B cell (primary cell): Measurements from ENCODE around the gene HDGF. TPM values are rescaled to one million over a fixed set of nuclear protein-coding genes. Genes with fewer than 3 reads are reported as not detected.

Source experiments
- ATAC-seq: fragments of 200-7000 bp; cut with Tn5 transposase; one replicate; pipeline ENCODE4 v1.10.0; 2021; ENCODE audit warnings: low read depth, mild to moderate bottlenecking, moderate number of reproducible peaks, moderate library complexity
- CTCF ChIA-PET: fragments of 350-600 bp; sonication (Branson Sonifier 250); formaldehyde crosslinking; loops from one replicate; lab custom pipeline; 2021; ENCODE audit warnings: antibody characterized with exemption, inconsistent platforms; lab: Charles Lee
- POLR2A ChIA-PET: fragments of 350-600 bp; sonication (Branson Sonifier 250); formaldehyde crosslinking; loops from one replicate; lab custom pipeline; 2021; ENCODE audit warnings: antibody characterized with exemption; lab: Charles Lee
- DNase-seq: peaks from one replicate; pipeline ENCODE4 v3.0.0; 2013
- H2AFZ ChIP-seq: 2 replicates; pipeline ENCODE4 v1.6.1; 2012; ENCODE audit warnings: mild to moderate bottlenecking, low read depth, low read length; ENCODE audit not compliant: insufficient read depth, poor library complexity, severe bottlenecking
- H3K27ac ChIP-seq, 2 donors: 1 replicate in 1 of 2; 2 replicates in 1 of 2; pipeline ENCODE4 v1.5.1; 2012 to 2013; ENCODE audit warnings: low read length in 2 of 2, mild to moderate bottlenecking in 2 of 2, moderate library complexity in 1 of 2
- H3K27me3 ChIP-seq, 4 experiments: fragments of 200-600 bp in 1 of 4; sonication (generic) in 1 of 4; replicated peaks in 1 of 4; 1 replicate in 2 of 4; 2 replicates in 2 of 4; pipeline versions ENCODE4 v1.6.1 to v1.7.0; 2013 to 2016; ENCODE audit warnings: low read length in 3 of 4, mild to moderate bottlenecking in 2 of 4, mixed read lengths in 1 of 4, moderate library complexity in 1 of 4; ENCODE audit not compliant: insufficient read depth in 4 of 4, control insufficient read depth in 3 of 4; ENCODE audit errors: control extremely low read depth in 1 of 4
- H3K36me3 ChIP-seq, 2 experiments: replicated peaks in 1 of 2; 1 replicate in 1 of 2; 2 replicates in 1 of 2; pipeline versions ENCODE4 v1.6.1 to v1.7.1; 2013; ENCODE audit warnings: low read length in 1 of 2; ENCODE audit not compliant: insufficient read depth in 2 of 2, control insufficient read depth in 1 of 2; ENCODE audit errors: control extremely low read depth in 1 of 2, extremely low read depth in 1 of 2
- H3K4me1 ChIP-seq, 2 donors: fragments of 200-600 bp in 1 of 2; sonication (generic) in 1 of 2; 1 replicate in 1 of 2; 2 replicates in 1 of 2; pipeline versions ENCODE4 v1.5.1 to v1.6.1; 2013 to 2017; ENCODE audit warnings: low read length in 2 of 2; ENCODE audit not compliant: control insufficient read depth in 2 of 2, insufficient read depth in 2 of 2
- H3K4me2 ChIP-seq: replicated peaks from 2 replicates; pipeline ENCODE3; 2012; ENCODE audit warnings: mild to moderate bottlenecking, low read depth, low read length; ENCODE audit not compliant: poor library complexity, severe bottlenecking
- H3K4me3 ChIP-seq, 5 experiments: fragments of 200-600 bp in 1 of 5; sonication (generic) in 1 of 5; 1 replicate in 3 of 5; 2 replicates in 2 of 5; pipeline versions ENCODE4 v1.5.1 to v1.7.0; 2011 to 2016; ENCODE audit warnings: low read length in 4 of 5, mild to moderate bottlenecking in 4 of 5, low read depth in 2 of 5, control low read depth in 1 of 5, moderate library complexity in 1 of 5; ENCODE audit not compliant: insufficient read depth in 1 of 5; ENCODE audit errors: control extremely low read depth in 1 of 5, extremely low read depth in 1 of 5
- H3K79me2 ChIP-seq: fragments of 200-600 bp; sonication (generic); one replicate; pipeline ENCODE4 v1.6.0; 2016; ENCODE audit warnings: low read length; ENCODE audit not compliant: control insufficient read depth, insufficient read depth
- H3K9ac ChIP-seq: fragments of 200-600 bp; sonication (generic); 2 replicates; pipeline ENCODE4 v1.6.1; 2017; ENCODE audit warnings: mild to moderate bottlenecking, low read length, moderate library complexity
- H3K9me3 ChIP-seq, 3 donors: one replicate each; pipeline versions ENCODE4 v1.6.1 to v1.7.1; 2013; ENCODE audit warnings: low read length in 2 of 3; ENCODE audit not compliant: control insufficient read depth in 2 of 3, insufficient read depth in 1 of 3; ENCODE audit errors: control extremely low read depth in 1 of 3
- H4K20me1 ChIP-seq: 2 replicates; pipeline ENCODE4 v1.6.0; 2012; ENCODE audit warnings: mild to moderate bottlenecking, low read length; ENCODE audit not compliant: insufficient read depth, control insufficient read depth, poor library complexity, severe bottlenecking
- H3K27ac Mint-ChIP-seq: one replicate; pipeline ENCODE4 v1.8.0; 2021; ENCODE audit warnings: mixed read lengths
- H3K27me3 Mint-ChIP-seq: one replicate; pipeline ENCODE4 v1.8.0; 2021; ENCODE audit warnings: mixed read lengths
- H3K4me1 Mint-ChIP-seq: one replicate; pipeline ENCODE4 v1.8.0; 2021; ENCODE audit warnings: mixed read lengths
- H3K4me3 Mint-ChIP-seq: one replicate; pipeline ENCODE4 v1.8.0; 2021; ENCODE audit warnings: mixed read lengths
- H3K9me3 Mint-ChIP-seq: one replicate; pipeline ENCODE4 v1.8.0; 2022; ENCODE audit warnings: mixed read lengths; ENCODE audit not compliant: insufficient read depth
- EZH2 ChIP-seq: IDR thresholded peaks from 2 replicates; pipeline ENCODE4 v1.6.1; 2012; ENCODE audit warnings: borderline replicate concordance, low read depth, mild to moderate bottlenecking, moderate library complexity, low read length; ENCODE audit not compliant: insufficient read depth, poor library complexity, severe bottlenecking
- WGBS: methylation state at CpG from one replicate; pipeline ENCODE4 v1.1.5; 2013; ENCODE audit warnings: missing lambda C conversion rate; ENCODE audit not compliant: insufficient coverage; 5-methylcytosine and 5-hydroxymethylcytosine counted together
- intact Hi-C: fragments of 100-400 bp; cut with micrococcal nuclease; formaldehyde crosslinking; loops from one replicate; pipeline ENCODE4 v1.10.0; 2022
- polyA plus RNA-seq: library from polyadenylated mRNA; depleted of rRNA; stranded (reverse); fragments of >200 nt; gene quantifications from 2 replicates; pipeline ENCODE4 v1.2.3, GENCODE V29; 2012
- total RNA-seq, 2 donors: library from RNA; stranded (reverse); fragments of 120-200 nt in 1 of 2; gene quantifications; 1 replicate in 1 of 2; 2 replicates in 1 of 2; pipeline versions ENCODE4 v1.2.3 to v1.2.4, GENCODE V29; 2013 to 2022
- TF ChIP-seq, protein P1 (sequence below): fragments of 200-600 bp; IDR thresholded peaks from one replicate; pipeline ENCODE4 v1.8.0; 2022; ENCODE audit warnings: antibody characterized with exemption, mild to moderate bottlenecking

The HDGF gene
- total and polyA plus RNA-seq, 2 donors (not counting 1 experiment from before 2014, with no cell fraction given), result 40.3 to 89.9 TPM

GRCh38 chr1:156747742-156748669 lies 3.5 kb downstream of the HDGF start:
- H3K4me3 Mint-ChIP-seq, result peak overlapping the region; percentile 93
- intact Hi-C loops, result loop anchor here (2.0 kb wide), 1 partner anchor 247 kb away; the partner anchor contains the start of gene MEF2D
- ChIA-PET POLR2A (interaction anchor here (1.9 kb wide), 1 partner anchor 19 kb away, joined by 9 read pairs; the partner anchor contains the start of gene PRCC), CTCF (interaction anchor here (0.6 to 0.9 kb wide), 2 partner anchors 22 to 142 kb away, joined by 3 to 4 read pairs; no protein-coding TSS in a partner anchor)
- Histone ChIP-seq H3K9ac (peak overlapping the region; percentile 78), H3K27ac (peak overlapping the region; percentile 58 to 81), H3K36me3 (peaks cover 0 to 18% of the 10 kb centered on the region in 2 experiments), H4K20me1 (peaks cover 16% of the 10 kb centered on the region), H3K27me3 (no peaks in the 10 kb centered on the region), H3K4me2 (peak overlapping the region; percentile 78), H3K79me2 (peaks cover 67% of the 10 kb centered on the region), H3K9me3 (no peaks in the 10 kb centered on the region), H2AFZ (peak overlapping the region; percentile 43), H3K4me1 (peaks cover 51 to 57% of the 10 kb centered on the region in 2 donors), H3K4me3 (peak overlapping the region in 4 of 5 experiments; percentile 4 to 34 (median 29))
- 24% methylated on average over 5 of the region's 8 CpGs for WGBS
- DNase-seq (no peak), ATAC-seq (no peak)
- TF ChIP-seq, protein P1, sequence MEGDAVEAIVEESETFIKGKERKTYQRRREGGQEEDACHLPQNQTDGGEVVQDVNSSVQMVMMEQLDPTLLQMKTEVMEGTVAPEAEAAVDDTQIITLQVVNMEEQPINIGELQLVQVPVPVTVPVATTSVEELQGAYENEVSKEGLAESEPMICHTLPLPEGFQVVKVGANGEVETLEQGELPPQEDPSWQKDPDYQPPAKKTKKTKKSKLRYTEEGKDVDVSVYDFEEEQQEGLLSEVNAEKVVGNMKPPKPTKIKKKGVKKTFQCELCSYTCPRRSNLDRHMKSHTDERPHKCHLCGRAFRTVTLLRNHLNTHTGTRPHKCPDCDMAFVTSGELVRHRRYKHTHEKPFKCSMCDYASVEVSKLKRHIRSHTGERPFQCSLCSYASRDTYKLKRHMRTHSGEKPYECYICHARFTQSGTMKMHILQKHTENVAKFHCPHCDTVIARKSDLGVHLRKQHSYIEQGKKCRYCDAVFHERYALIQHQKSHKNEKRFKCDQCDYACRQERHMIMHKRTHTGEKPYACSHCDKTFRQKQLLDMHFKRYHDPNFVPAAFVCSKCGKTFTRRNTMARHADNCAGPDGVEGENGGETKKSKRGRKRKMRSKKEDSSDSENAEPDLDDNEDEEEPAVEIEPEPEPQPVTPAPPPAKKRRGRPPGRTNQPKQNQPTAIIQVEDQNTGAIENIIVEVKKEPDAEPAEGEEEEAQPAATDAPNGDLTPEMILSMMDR, result no peak
- TF ChIP-seq EZH2, result no peak
- H3K27me3 Mint-ChIP-seq, result no peaks in the 10 kb centered on the region
- no peaks in the 10 kb centered on the region for H3K9me3 Mint-ChIP-seq
- H3K27ac Mint-ChIP-seq, result peak overlapping the region; percentile 91
- peaks cover 61% of the 10 kb centered on the region for H3K4me1 Mint-ChIP-seq
